Endodermal cell (in vitro differentiated cells): ENCODE measurements around the gene LNPEP. TPM values are rescaled to one million over a fixed set of nuclear protein-coding genes. Genes with fewer than 3 reads are reported as not detected.

Experiments
- DNase-seq: peaks from one replicate; pipeline ENCODE4 v3.0.0-alpha.2; 2017
- H3K27ac ChIP-seq: 2 replicates; pipeline ENCODE4 v1.5.1; 2013; ENCODE audit warnings: mild to moderate bottlenecking, low read depth, low read length, moderate library complexity
- H3K27me3 ChIP-seq: 2 replicates; pipeline ENCODE4 v1.6.1; 2013; ENCODE audit warnings: mild to moderate bottlenecking, low read length, moderate library complexity; ENCODE audit not compliant: insufficient read depth, control insufficient read depth, poor library complexity, severe bottlenecking
- H3K36me3 ChIP-seq: 2 replicates; pipeline ENCODE4 v1.7.0; 2013; ENCODE audit warnings: mild to moderate bottlenecking, low read length, moderate library complexity; ENCODE audit not compliant: control insufficient read depth, insufficient read depth
- H3K4me1 ChIP-seq: one replicate; pipeline ENCODE4 v1.7.0; 2013; ENCODE audit warnings: low read length; ENCODE audit not compliant: control insufficient read depth, insufficient read depth
- H3K4me3 ChIP-seq: 2 replicates; pipeline ENCODE4 v1.5.1; 2013; ENCODE audit warnings: mild to moderate bottlenecking, low read length, moderate library complexity
- H3K9ac ChIP-seq: 2 replicates; pipeline ENCODE4 v1.6.1; 2013; ENCODE audit warnings: mild to moderate bottlenecking, low read length, moderate library complexity; ENCODE audit not compliant: poor library complexity, severe bottlenecking; ENCODE audit errors: extremely low read depth
- H3K9me3 ChIP-seq: 2 replicates; pipeline ENCODE4 v1.6.1; 2013; ENCODE audit warnings: mild to moderate bottlenecking, low read length, moderate library complexity; ENCODE audit not compliant: control insufficient read depth
- H3K27ac Mint-ChIP-seq: 2 replicates; pipeline ENCODE4 v1.8.0; 2020; ENCODE audit warnings: mixed read lengths
- H3K27me3 Mint-ChIP-seq: 2 replicates; pipeline ENCODE4 v1.8.0; 2021; ENCODE audit warnings: mild to moderate bottlenecking, mixed read lengths; ENCODE audit not compliant: insufficient read depth
- H3K36me3 Mint-ChIP-seq: 2 replicates; pipeline ENCODE4 v1.8.0; 2020; ENCODE audit warnings: low read depth, mixed read lengths
- H3K4me1 Mint-ChIP-seq: 2 replicates; pipeline ENCODE4 v1.8.0; 2020; ENCODE audit warnings: mixed read lengths
- H3K4me3 Mint-ChIP-seq: 2 replicates; pipeline ENCODE4 v1.8.0; 2020; ENCODE audit warnings: mild to moderate bottlenecking, moderate library complexity, mixed read lengths
- H3K9me3 Mint-ChIP-seq: 2 replicates; pipeline ENCODE4 v1.8.0; 2020; ENCODE audit warnings: mild to moderate bottlenecking, mixed read lengths
- WGBS, 2 experiments: methylation state at CpG; one replicate each; pipeline versions ENCODE4 v1.1.5 to v1.1.7; 2013; ENCODE audit warnings: missing lambda C conversion rate in 2 of 2, mixed read lengths in 1 of 2; ENCODE audit not compliant: insufficient coverage in 1 of 2, insufficient read length in 1 of 2; 5-methylcytosine and 5-hydroxymethylcytosine counted together
- total RNA-seq, 2 donors: library from RNA; stranded (reverse); fragmentation: NEBNext Ultra II Directional in 1 of 2; extraction: Animal tissue kit (Norgen Biotek cat#: 25700) in 1 of 2; gene quantifications; 2 replicates in 1 of 2; 3 replicates in 1 of 2; pipeline ENCODE4 v1.2.1, GENCODE V29; 2021
- TF ChIP-seq, protein P1 (sequence below): fragments of 200-600 bp; sonication (generic); conservative IDR thresholded peaks from 2 replicates; pipeline ENCODE4 v1.5.0; 2021; ENCODE audit warnings: antibody characterized with exemption, mild to moderate bottlenecking

Gene LNPEP
- total RNA-seq, 2 donors from 2014 or later = 11.2 to 12.3 TPM

DNA sequence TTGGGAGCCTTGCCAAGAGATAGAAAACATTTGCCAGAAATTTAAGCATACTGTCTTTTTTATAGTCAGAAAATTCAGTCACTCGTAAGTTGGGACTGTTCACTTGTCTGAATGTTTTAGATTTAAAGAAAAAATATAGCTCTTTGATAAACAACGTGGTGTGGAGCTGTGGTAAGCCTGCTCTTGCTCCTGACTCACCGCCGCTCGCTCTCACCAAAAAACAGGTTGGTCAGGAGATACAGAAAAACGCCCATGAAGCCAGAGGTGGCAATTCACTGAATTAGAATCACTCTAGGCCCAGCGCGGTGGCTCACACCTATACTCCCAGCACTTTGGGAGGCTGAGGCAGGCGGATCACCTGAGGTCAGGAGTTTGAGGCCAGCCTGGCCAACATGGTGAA lies 6.2 kb downstream of the LNPEP start:
- WGBS, 2 experiments = 97% methylated on average over 9 of the region's 9 CpGs
- peaks cover 7% of the 10 kb centered on the region for H3K4me1 Mint-ChIP-seq

DNA sequence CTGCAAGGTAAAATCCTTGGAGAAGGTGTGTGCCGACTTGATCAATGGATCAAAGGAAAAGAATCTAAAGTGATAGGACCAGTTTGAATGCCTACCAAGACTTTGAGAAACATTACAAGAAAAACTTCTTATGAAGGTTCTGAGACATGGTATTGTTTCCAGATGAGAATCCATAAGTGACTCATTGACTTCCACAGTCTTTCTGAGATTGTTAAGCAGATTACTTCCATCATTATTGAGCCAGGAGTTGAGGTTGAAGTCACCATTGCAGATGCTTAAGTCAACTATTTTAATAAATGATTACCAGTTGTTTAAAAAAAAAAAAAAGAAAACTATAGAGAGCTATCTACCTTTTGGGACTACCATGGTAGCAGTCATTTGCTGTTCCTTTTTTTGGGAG lies 7.0 kb downstream of the LNPEP start:
- Mint-ChIP-seq H3K4me1 (peaks cover 5% of the 10 kb centered on the region), H3K9me3 (peaks cover 2% of the 10 kb centered on the region), H3K4me3 (no peak overlapping the region), H3K27me3 (peaks cover 7% of the 10 kb centered on the region), H3K36me3 (peaks cover 2% of the 10 kb centered on the region), H3K27ac (no peak overlapping the region)
- Histone ChIP-seq H3K4me1 (no peaks in the 10 kb centered on the region), H3K27me3 (no peaks in the 10 kb centered on the region), H3K4me3 (no peak overlapping the region), H3K27ac (no peak overlapping the region), H3K9ac (no peak overlapping the region), H3K9me3 (peaks cover 3% of the 10 kb centered on the region), H3K36me3 (no peaks in the 10 kb centered on the region)
- TF ChIP-seq, protein P1, sequence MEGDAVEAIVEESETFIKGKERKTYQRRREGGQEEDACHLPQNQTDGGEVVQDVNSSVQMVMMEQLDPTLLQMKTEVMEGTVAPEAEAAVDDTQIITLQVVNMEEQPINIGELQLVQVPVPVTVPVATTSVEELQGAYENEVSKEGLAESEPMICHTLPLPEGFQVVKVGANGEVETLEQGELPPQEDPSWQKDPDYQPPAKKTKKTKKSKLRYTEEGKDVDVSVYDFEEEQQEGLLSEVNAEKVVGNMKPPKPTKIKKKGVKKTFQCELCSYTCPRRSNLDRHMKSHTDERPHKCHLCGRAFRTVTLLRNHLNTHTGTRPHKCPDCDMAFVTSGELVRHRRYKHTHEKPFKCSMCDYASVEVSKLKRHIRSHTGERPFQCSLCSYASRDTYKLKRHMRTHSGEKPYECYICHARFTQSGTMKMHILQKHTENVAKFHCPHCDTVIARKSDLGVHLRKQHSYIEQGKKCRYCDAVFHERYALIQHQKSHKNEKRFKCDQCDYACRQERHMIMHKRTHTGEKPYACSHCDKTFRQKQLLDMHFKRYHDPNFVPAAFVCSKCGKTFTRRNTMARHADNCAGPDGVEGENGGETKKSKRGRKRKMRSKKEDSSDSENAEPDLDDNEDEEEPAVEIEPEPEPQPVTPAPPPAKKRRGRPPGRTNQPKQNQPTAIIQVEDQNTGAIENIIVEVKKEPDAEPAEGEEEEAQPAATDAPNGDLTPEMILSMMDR = no peak
- no peak for DNase-seq
- 100% methylated on average over 1 of the region's 1 CpG for WGBS, 2 experiments

More for the DNA sequence above, 6.2 kb downstream of the LNPEP start:
- Histone ChIP-seq H3K4me3 (no peak overlapping the region), H3K27ac (no peak overlapping the region), H3K9ac (no peak overlapping the region), H3K9me3 (peaks cover 3% of the 10 kb centered on the region), H3K36me3 (no peaks in the 10 kb centered on the region), H3K4me1 (no peaks in the 10 kb centered on the region), H3K27me3 (no peaks in the 10 kb centered on the region)
- Mint-ChIP-seq H3K36me3 (no peaks in the 10 kb centered on the region), H3K4me3 (no peak overlapping the region), H3K9me3 (peaks cover 2% of the 10 kb centered on the region), H3K27ac (no peak overlapping the region), H3K27me3 (peaks cover 14% of the 10 kb centered on the region)
- TF ChIP-seq, protein P1 = no peak
- no peak for DNase-seq

DNA sequence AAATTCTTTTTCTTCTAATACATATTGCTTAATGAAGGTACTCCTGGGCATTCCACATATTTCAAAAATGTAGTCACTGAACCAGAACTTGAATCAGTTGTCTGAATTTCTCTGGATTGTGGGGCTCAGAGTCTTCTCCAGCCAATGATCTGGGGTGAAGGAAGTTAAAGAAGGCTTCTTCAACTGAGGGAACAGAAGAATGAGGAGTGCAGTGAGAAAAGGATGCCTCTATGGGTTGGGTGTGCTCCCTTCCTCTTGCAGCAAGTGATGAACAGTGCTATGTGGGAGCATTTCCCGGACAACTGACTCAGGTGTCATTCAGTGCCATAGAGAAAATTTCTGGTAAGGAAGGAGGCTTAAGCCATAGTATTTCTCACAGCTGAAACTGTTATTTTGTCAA lies 7.9 kb downstream of the LNPEP start:
- H3K36me3 Mint-ChIP-seq = peaks cover 2% of the 10 kb centered on the region
- no peaks in the 10 kb centered on the region for H3K27me3 Mint-ChIP-seq

More for the DNA sequence above, 7.9 kb downstream of the LNPEP start:
- DNase-seq = no peak
- H3K4me1 Mint-ChIP-seq = peaks cover 5% of the 10 kb centered on the region
- H3K9me3 Mint-ChIP-seq = peaks cover 2% of the 10 kb centered on the region
- H3K9ac ChIP-seq = no peak overlapping the region
- H3K36me3 ChIP-seq = no peaks in the 10 kb centered on the region
- H3K4me3 Mint-ChIP-seq = no peak overlapping the region
- H3K27ac ChIP-seq = no peak overlapping the region
- no peaks in the 10 kb centered on the region for H3K27me3 ChIP-seq
- H3K27ac Mint-ChIP-seq = no peak overlapping the region
- WGBS, 2 experiments = 94 to 100% methylated on average over 1 of the region's 1 CpG
- TF ChIP-seq, protein P1 = no peak
- H3K4me1 ChIP-seq = no peaks in the 10 kb centered on the region
- H3K9me3 ChIP-seq = peaks cover 9% of the 10 kb centered on the region
- H3K4me3 ChIP-seq = no peak overlapping the region
